Measurements from ENCODE around the gene TNKS1BP1. TPM values are rescaled to one million over a fixed set of nuclear protein-coding genes. Genes with fewer than 3 reads are reported as not detected.

Gene TNKS1BP1
- total RNA-seq, 1 experiment from 2014 or later: 94.6 TPM

DNA sequence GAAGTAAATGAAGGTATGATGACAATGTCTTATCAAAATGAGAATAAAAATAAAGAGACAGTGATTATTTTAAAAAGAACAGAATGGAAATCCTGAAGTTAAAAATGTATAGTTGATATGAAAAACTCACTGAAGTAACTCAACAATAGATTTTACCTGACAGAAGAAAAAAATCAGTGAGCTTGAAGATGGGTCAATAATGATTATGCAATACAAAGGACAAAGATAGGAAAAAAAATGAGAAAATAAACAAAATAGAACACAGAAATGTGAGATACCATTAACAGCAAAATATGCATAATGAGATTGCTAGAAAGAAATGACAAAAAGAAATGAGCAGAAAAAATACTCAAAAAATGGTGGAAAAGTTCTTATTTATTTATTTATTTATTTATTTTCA, 68.6 kb downstream of the TNKS1BP1 start:
- DNase-seq (ENCODE audit: low read depth, low spot score) (no peak), ATAC-seq (no peak)
- CTCF ChIA-PET: no interaction called here
- intact Hi-C loops (cut with micrococcal nuclease; ENCODE audit: unreplicated experiment) (no loop called here), in situ Hi-C loops (cut with HindIII; ENCODE audit: low pct_unique_long_range_greater_than_20kb, low sequenced_read_pairs) (no loop called here)
- POLR2A ChIA-PET: no interaction called here
- TF ChIP-seq, protein P1, sequence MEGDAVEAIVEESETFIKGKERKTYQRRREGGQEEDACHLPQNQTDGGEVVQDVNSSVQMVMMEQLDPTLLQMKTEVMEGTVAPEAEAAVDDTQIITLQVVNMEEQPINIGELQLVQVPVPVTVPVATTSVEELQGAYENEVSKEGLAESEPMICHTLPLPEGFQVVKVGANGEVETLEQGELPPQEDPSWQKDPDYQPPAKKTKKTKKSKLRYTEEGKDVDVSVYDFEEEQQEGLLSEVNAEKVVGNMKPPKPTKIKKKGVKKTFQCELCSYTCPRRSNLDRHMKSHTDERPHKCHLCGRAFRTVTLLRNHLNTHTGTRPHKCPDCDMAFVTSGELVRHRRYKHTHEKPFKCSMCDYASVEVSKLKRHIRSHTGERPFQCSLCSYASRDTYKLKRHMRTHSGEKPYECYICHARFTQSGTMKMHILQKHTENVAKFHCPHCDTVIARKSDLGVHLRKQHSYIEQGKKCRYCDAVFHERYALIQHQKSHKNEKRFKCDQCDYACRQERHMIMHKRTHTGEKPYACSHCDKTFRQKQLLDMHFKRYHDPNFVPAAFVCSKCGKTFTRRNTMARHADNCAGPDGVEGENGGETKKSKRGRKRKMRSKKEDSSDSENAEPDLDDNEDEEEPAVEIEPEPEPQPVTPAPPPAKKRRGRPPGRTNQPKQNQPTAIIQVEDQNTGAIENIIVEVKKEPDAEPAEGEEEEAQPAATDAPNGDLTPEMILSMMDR (IDR thresholded peaks at IDR 0.05): no peak
- no TSS peak for BruUV-seq (replicated peaks)
- no peak overlapping the region for H3K27ac ChIP-seq (ENCODE audit: low read length)
- peaks cover 9% of the 10 kb centered on the region; the same call in 1 of the 2 replicates for H3K27me3 ChIP-seq (ENCODE audit: control insufficient read depth, insufficient read depth, low read length)
- no peaks in the 10 kb centered on the region for H3K4me1 ChIP-seq (ENCODE audit: control insufficient read depth, insufficient read depth, low read length)
- H3K36me3 ChIP-seq (ENCODE audit: control insufficient read depth, insufficient read depth, low read length): no peaks in the 10 kb centered on the region
- no peaks in the 10 kb centered on the region for H3K9me3 ChIP-seq (ENCODE audit: control insufficient read depth, insufficient read depth, low read depth, low read length)
- H3K4me3 ChIP-seq (ENCODE audit: low read depth in 2 of 2, low read length in 2 of 2): no peak overlapping the region

DNA sequence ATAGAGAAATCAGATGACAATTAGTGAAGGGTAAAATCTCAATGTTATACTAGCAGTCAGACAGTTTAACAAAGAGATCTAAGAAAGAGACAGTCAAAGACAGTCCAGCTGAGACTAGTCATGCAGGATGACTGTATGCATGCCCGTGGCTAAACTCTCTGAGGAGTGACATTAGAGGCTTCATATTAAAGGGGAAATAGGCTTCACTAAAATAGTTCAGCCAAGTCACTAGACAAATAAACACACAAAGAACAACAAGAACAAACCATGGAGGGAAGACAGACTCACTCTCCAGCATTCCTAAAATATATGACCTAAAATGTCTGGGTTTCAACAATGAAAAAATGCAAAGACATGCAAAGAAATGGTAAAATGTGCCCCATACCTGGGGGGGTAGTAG, 69.1 kb downstream of the TNKS1BP1 start:
- H3K4me1 ChIP-seq (ENCODE audit: control insufficient read depth, insufficient read depth, low read length): no peaks in the 10 kb centered on the region
- DNase-seq (ENCODE audit: low read depth, low spot score): no peak
- H3K27ac ChIP-seq (ENCODE audit: low read length): no peak overlapping the region
- CTCF ChIA-PET: no interaction called here
- intact Hi-C loops (cut with micrococcal nuclease; ENCODE audit: unreplicated experiment): no loop called here
- POLR2A ChIA-PET: no interaction called here
- no peak for ATAC-seq
- peaks cover 9% of the 10 kb centered on the region; the same call in 1 of the 2 replicates for H3K27me3 ChIP-seq (ENCODE audit: control insufficient read depth, insufficient read depth, low read length)
- BruUV-seq (replicated peaks): no TSS peak
- in situ Hi-C loops (cut with HindIII; ENCODE audit: low pct_unique_long_range_greater_than_20kb, low sequenced_read_pairs): no loop called here
- no peak for TF ChIP-seq TCF7L2 (IDR thresholded peaks at IDR 0.05; ENCODE audit: low read depth, low read length)
- TF ChIP-seq, protein P1 (IDR thresholded peaks at IDR 0.05): no peak
- TF ChIP-seq SIN3A (IDR thresholded peaks at IDR 0.05; ENCODE audit: borderline replicate concordance, insufficient read depth, low read depth, low read length): no peak
- TF ChIP-seq, protein P2, sequence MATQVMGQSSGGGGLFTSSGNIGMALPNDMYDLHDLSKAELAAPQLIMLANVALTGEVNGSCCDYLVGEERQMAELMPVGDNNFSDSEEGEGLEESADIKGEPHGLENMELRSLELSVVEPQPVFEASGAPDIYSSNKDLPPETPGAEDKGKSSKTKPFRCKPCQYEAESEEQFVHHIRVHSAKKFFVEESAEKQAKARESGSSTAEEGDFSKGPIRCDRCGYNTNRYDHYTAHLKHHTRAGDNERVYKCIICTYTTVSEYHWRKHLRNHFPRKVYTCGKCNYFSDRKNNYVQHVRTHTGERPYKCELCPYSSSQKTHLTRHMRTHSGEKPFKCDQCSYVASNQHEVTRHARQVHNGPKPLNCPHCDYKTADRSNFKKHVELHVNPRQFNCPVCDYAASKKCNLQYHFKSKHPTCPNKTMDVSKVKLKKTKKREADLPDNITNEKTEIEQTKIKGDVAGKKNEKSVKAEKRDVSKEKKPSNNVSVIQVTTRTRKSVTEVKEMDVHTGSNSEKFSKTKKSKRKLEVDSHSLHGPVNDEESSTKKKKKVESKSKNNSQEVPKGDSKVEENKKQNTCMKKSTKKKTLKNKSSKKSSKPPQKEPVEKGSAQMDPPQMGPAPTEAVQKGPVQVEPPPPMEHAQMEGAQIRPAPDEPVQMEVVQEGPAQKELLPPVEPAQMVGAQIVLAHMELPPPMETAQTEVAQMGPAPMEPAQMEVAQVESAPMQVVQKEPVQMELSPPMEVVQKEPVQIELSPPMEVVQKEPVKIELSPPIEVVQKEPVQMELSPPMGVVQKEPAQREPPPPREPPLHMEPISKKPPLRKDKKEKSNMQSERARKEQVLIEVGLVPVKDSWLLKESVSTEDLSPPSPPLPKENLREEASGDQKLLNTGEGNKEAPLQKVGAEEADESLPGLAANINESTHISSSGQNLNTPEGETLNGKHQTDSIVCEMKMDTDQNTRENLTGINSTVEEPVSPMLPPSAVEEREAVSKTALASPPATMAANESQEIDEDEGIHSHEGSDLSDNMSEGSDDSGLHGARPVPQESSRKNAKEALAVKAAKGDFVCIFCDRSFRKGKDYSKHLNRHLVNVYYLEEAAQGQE (IDR thresholded peaks at IDR 0.05; ENCODE audit: insufficient read depth in 1 of 2, low read depth in 2 of 2, low read length in 1 of 2): no peak
- TF ChIP-seq POLR2AphosphoS5 (IDR thresholded peaks at IDR 0.05; ENCODE audit: low read depth, low read length): no peak
- no peaks in the 10 kb centered on the region for H3K36me3 ChIP-seq (ENCODE audit: control insufficient read depth, insufficient read depth, low read length)
- H3K4me3 ChIP-seq (ENCODE audit: low read depth in 2 of 2, low read length in 2 of 2): no peak overlapping the region
- no peaks in the 10 kb centered on the region for H3K9me3 ChIP-seq (ENCODE audit: control insufficient read depth, insufficient read depth, low read depth, low read length)

DNA sequence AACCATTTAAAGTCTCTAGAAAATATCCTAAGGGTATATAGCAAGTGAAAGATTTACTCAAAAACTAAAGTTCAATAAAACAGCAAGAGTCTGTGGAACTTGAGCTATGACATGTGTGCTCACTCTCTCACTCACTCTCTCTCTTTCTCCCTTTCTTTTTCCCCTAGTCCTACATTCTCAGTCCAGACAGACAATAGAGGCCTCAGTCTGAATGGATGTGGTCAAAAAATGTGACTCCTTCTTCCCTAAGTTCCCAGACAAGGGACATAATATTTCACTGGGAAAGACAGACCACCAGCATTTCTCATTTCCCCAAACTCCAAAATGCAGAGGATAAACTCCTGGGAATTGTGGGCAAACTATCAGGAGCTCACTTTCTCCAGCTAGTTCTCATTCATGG, 70.1 kb downstream of the TNKS1BP1 start:
- CTCF ChIA-PET: interaction anchor here (0.6 kb wide), 1 partner anchor 553 kb away, joined by 13 read pairs; no protein-coding TSS in a partner anchor
- intact Hi-C loops (cut with micrococcal nuclease; ENCODE audit: unreplicated experiment): no loop called here

More for the DNA sequence above, 70.1 kb downstream of the TNKS1BP1 start:
- no peak overlapping the region for H3K27ac ChIP-seq (ENCODE audit: low read length)
- in situ Hi-C loops (cut with HindIII; ENCODE audit: low pct_unique_long_range_greater_than_20kb, low sequenced_read_pairs): no loop called here
- H3K4me1 ChIP-seq (ENCODE audit: control insufficient read depth, insufficient read depth, low read length): no peaks in the 10 kb centered on the region
- TF ChIP-seq, protein P1 (IDR thresholded peaks at IDR 0.05): no peak
- TF ChIP-seq POLR2AphosphoS5 (IDR thresholded peaks at IDR 0.05; ENCODE audit: low read depth, low read length): no peak
- TF ChIP-seq, protein P2 (IDR thresholded peaks at IDR 0.05; ENCODE audit: insufficient read depth in 1 of 2, low read depth in 2 of 2, low read length in 1 of 2): no peak
- no peak for TF ChIP-seq SIN3A (IDR thresholded peaks at IDR 0.05; ENCODE audit: borderline replicate concordance, insufficient read depth, low read depth, low read length)
- no peak for TF ChIP-seq TCF7L2 (IDR thresholded peaks at IDR 0.05; ENCODE audit: low read depth, low read length)
- H3K27me3 ChIP-seq (ENCODE audit: control insufficient read depth, insufficient read depth, low read length): peaks cover 9% of the 10 kb centered on the region; the same call in 1 of the 2 replicates
- H3K4me3 ChIP-seq (ENCODE audit: low read depth in 2 of 2, low read length in 2 of 2): no peak overlapping the region
- POLR2A ChIA-PET: no interaction called here
- no peaks in the 10 kb centered on the region for H3K36me3 ChIP-seq (ENCODE audit: control insufficient read depth, insufficient read depth, low read length)
- ATAC-seq (no peak), DNase-seq (ENCODE audit: low read depth, low spot score) (no peak)
- H3K9me3 ChIP-seq (ENCODE audit: control insufficient read depth, insufficient read depth, low read depth, low read length): no peaks in the 10 kb centered on the region
- BruUV-seq (replicated peaks): no TSS peak
